K562 (cell line): Measurements from ENCODE around the gene CDKL5. TPM values are rescaled to one million over a fixed set of nuclear protein-coding genes. Genes with fewer than 3 reads are reported as not detected.

Experiments used
- FOXJ2 ChIP-seq: fragments of 200-800 bp; sonication (Bioruptor generic); IDR thresholded peaks from 2 replicates; pipeline ENCODE4 v1.6.1; 2016; ENCODE audit warnings: missing genetic modification characterization, missing compliant biosample characterization
- HEY1 ChIP-seq: fragments of 250-450 bp; sonication (Bioruptor Pico); IDR thresholded peaks from 2 replicates; pipeline ENCODE4 v1.5.0; 2020; ENCODE audit warnings: mild to moderate bottlenecking, moderate library complexity, borderline replicate concordance
- KLF16 ChIP-seq: IDR thresholded peaks from 2 replicates; pipeline ENCODE4 v1.6.1; 2016; ENCODE audit warnings: antibody characterized with exemption
- NCOA6 ChIP-seq: fragments of 450-650 bp; IDR thresholded peaks from 2 replicates; pipeline ENCODE4 v1.6.1; 2017; ENCODE audit warnings: mild to moderate bottlenecking
- NEUROD1 ChIP-seq: fragments of 150-350 bp; IDR thresholded peaks from 2 replicates; pipeline ENCODE4 v1.6.1; 2014; ENCODE audit warnings: borderline replicate concordance, low read length, low read depth; ENCODE audit not compliant: partially characterized antibody
- NFE2 ChIP-seq: IDR thresholded peaks from 2 replicates; pipeline ENCODE4 v1.6.1; 2014; ENCODE audit warnings: antibody characterized with exemption, low read depth
- ZNF146 ChIP-seq: IDR thresholded peaks from one replicate; pipeline ENCODE4 v1.6.1; 2018; ENCODE audit warnings: missing compliant biosample characterization; ENCODE audit not compliant: unreplicated experiment
- ZNF668 ChIP-seq: fragments of 250-450 bp; sonication (Bioruptor Pico); IDR thresholded peaks from 2 replicates; pipeline ENCODE4 v1.8.0; 2022; ENCODE audit warnings: mild to moderate bottlenecking, inconsistent platforms
- polyA plus RNA-seq, 8 experiments: library from polyadenylated mRNA; depleted of rRNA in 4 of 8; stranded (reverse) in 5 of 8; unstranded in 3 of 8; fragments of >200 nt; fragmentation: Nextera tagmentation in 2 of 8; fragmentation: Illumina TruSeq in 1 of 8; extraction: Ambion mirVana in 2 of 8; extraction: Trizol in 1 of 8; gene quantifications; 2 replicates each; pipeline versions ENCODE4 v1.2.1 to v1.2.3, GENCODE V29; 2011 to 2014; ENCODE audit warnings: inconsistent platforms in 1 of 8, missing spikeins in 1 of 8
- total RNA-seq, 7 experiments: library from RNA; depleted of rRNA in 6 of 7; stranded (reverse); fragments of >200 nt in 6 of 7; fragmentation: Illumina TruSeq in 2 of 7; extraction: Trizol in 2 of 7; gene quantifications; 2 replicates each; pipeline versions ENCODE4 v1.2.1 to v1.2.3, GENCODE V29; 2011 to 2021; ENCODE audit warnings: low replicate concordance in 1 of 7
- TF ChIP-seq, protein P1 (sequence below): fragments of 250-450 bp; sonication (Bioruptor Pico); IDR thresholded peaks from 2 replicates; pipeline ENCODE4 v1.4.0; 2020; ENCODE audit warnings: borderline replicate concordance
- TF ChIP-seq, protein P2 (sequence below): IDR thresholded peaks from 2 replicates; pipeline ENCODE4 v1.6.1; 2011; ENCODE audit not compliant: insufficient read length; ENCODE audit errors: extremely low read depth
- TF ChIP-seq, protein P3 (sequence below): fragments of 200-400 bp; formaldehyde crosslinking; IDR thresholded peaks from 2 replicates; pipeline ENCODE4 v1.6.1; 2017; ENCODE audit warnings: mild to moderate bottlenecking, low read depth, low read length, moderate library complexity
- TF ChIP-seq, protein P4 (sequence below): fragments of 250-450 bp; sonication (Bioruptor Pico); IDR thresholded peaks from 2 replicates; pipeline ENCODE4 v1.8.0; 2022; ENCODE audit warnings: inconsistent platforms, mild to moderate bottlenecking, moderate library complexity, borderline replicate concordance
- TF ChIP-seq, protein P5 (sequence below): fragments of 450-650 bp; IDR thresholded peaks from 2 replicates; pipeline ENCODE4 v1.6.1; 2016; ENCODE audit warnings: low read depth, mild to moderate bottlenecking, moderate library complexity
- TF ChIP-seq, protein P6 (sequence below): sonication (generic); formaldehyde crosslinking; IDR thresholded peaks from 2 replicates; pipeline ENCODE4 v1.8.0; 2022; ENCODE audit warnings: mild to moderate bottlenecking, low read depth, missing genetic modification reagents
- TF ChIP-seq, protein P7 (sequence below): sonication (generic); formaldehyde crosslinking; IDR thresholded peaks from 2 replicates; pipeline ENCODE4 v1.8.0; 2022; ENCODE audit warnings: missing genetic modification reagents, mild to moderate bottlenecking, moderate library complexity, borderline replicate concordance

Gene CDKL5
- total and polyA plus RNA-seq, 9 of the 15 experiments (the other 6 are each of a cell fraction or from before 2014, with no cell fraction given) = under 0.01 to 0.21 (median 0.04) TPM

DNA sequence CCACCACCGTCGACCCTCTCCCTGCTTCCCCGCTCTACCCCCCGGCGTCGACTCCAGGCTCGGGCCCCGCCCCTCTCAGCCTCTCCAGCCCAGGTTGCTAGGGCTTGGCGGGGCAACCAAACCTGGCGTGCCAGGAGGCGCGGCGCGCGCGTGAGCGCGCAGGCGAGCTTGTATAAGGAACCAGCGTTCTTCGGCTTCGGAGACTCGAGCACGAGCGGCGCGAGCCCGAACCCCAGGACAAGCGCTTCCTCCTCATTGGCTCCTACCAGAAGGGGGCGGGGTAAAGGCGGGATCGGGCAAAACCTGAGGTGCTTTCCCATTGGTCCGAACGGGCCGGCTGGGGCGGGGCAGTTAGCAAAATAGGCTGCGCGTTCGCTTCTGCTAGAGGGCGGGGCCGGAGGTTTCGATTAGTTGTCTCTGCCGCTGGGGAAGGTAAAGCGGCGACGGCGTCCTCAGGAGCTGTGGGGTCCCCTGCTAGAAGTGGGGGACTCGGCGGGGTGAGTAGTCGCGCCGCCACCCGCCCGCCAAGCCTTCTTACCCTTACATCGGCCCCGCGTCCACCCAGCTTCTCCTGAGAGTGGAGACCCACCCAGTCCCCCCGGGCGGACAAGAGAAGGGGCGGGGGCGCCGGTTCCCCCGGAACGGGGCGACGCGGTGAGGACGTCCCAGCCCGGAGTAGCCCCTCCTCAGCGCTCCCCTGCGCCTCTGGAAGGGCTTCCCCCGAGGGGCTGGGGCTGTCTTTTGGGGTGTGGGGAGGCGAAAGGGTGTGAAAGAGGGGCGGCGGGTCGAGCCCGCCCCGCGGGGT lies at the start of gene CDKL5 (continued):
- TF ChIP-seq HEY1 (no peak), NCOA6 (peak; percentile 31; the same call in 1 of the 2 replicates), ZNF668 (no peak), ZNF146 (CRISPR knock-in tag) (no peak), NEUROD1 (peak; percentile 37), KLF16 (no peak), NFE2 (no peak), FOXJ2 (tag) (no peak; the same call in 1 of the 2 replicates)
- TF ChIP-seq, protein P1, sequence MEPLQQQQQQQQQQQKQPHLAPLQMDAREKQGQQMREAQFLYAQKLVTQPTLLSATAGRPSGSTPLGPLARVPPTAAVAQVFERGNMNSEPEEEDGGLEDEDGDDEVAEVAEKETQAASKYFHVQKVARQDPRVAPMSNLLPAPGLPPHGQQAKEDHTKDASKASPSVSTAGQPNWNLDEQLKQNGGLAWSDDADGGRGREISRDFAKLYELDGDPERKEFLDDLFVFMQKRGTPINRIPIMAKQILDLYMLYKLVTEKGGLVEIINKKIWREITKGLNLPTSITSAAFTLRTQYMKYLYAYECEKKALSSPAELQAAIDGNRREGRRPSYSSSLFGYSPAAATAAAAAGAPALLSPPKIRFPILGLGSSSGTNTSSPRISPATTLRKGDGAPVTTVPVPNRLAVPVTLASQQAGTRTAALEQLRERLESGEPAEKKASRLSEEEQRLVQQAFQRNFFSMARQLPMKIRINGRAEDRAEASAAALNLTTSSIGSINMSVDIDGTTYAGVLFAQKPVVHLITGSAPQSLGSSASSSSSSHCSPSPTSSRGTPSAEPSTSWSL (CRISPR knock-in tag) = no peak
- TF ChIP-seq, protein P2, sequence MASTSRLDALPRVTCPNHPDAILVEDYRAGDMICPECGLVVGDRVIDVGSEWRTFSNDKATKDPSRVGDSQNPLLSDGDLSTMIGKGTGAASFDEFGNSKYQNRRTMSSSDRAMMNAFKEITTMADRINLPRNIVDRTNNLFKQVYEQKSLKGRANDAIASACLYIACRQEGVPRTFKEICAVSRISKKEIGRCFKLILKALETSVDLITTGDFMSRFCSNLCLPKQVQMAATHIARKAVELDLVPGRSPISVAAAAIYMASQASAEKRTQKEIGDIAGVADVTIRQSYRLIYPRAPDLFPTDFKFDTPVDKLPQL = no peak
- TF ChIP-seq, protein P3, sequence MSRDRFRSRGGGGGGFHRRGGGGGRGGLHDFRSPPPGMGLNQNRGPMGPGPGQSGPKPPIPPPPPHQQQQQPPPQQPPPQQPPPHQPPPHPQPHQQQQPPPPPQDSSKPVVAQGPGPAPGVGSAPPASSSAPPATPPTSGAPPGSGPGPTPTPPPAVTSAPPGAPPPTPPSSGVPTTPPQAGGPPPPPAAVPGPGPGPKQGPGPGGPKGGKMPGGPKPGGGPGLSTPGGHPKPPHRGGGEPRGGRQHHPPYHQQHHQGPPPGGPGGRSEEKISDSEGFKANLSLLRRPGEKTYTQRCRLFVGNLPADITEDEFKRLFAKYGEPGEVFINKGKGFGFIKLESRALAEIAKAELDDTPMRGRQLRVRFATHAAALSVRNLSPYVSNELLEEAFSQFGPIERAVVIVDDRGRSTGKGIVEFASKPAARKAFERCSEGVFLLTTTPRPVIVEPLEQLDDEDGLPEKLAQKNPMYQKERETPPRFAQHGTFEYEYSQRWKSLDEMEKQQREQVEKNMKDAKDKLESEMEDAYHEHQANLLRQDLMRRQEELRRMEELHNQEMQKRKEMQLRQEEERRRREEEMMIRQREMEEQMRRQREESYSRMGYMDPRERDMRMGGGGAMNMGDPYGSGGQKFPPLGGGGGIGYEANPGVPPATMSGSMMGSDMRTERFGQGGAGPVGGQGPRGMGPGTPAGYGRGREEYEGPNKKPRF = no peak
- TF ChIP-seq, protein P4, sequence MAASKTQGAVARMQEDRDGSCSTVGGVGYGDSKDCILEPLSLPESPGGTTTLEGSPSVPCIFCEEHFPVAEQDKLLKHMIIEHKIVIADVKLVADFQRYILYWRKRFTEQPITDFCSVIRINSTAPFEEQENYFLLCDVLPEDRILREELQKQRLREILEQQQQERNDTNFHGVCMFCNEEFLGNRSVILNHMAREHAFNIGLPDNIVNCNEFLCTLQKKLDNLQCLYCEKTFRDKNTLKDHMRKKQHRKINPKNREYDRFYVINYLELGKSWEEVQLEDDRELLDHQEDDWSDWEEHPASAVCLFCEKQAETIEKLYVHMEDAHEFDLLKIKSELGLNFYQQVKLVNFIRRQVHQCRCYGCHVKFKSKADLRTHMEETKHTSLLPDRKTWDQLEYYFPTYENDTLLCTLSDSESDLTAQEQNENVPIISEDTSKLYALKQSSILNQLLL (CRISPR knock-in tag) = no peak
- TF ChIP-seq, protein P5, sequence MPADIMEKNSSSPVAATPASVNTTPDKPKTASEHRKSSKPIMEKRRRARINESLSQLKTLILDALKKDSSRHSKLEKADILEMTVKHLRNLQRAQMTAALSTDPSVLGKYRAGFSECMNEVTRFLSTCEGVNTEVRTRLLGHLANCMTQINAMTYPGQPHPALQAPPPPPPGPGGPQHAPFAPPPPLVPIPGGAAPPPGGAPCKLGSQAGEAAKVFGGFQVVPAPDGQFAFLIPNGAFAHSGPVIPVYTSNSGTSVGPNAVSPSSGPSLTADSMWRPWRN = no peak
- TF ChIP-seq, protein P6, sequence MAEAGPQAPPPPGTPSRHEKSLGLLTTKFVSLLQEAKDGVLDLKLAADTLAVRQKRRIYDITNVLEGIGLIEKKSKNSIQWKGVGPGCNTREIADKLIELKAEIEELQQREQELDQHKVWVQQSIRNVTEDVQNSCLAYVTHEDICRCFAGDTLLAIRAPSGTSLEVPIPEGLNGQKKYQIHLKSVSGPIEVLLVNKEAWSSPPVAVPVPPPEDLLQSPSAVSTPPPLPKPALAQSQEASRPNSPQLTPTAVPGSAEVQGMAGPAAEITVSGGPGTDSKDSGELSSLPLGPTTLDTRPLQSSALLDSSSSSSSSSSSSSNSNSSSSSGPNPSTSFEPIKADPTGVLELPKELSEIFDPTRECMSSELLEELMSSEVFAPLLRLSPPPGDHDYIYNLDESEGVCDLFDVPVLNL (CRISPR knock-in tag) = no peak
- TF ChIP-seq, protein P7, sequence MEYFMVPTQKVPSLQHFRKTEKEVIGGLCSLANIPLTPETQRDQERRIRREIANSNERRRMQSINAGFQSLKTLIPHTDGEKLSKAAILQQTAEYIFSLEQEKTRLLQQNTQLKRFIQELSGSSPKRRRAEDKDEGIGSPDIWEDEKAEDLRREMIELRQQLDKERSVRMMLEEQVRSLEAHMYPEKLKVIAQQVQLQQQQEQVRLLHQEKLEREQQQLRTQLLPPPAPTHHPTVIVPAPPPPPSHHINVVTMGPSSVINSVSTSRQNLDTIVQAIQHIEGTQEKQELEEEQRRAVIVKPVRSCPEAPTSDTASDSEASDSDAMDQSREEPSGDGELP (CRISPR knock-in tag) = 0 out of 2 replicates have a peak, but pooled peaks have one; percentile 32
